CD1c-positive myeloid dendritic cell (primary cell): Measurements from ENCODE around the gene SH2D3C.

Source experiments
- DNase-seq: peaks from one replicate; pipeline ENCODE4 v3.0.0-alpha.2; 2016; ENCODE audit errors: extremely low spot score

The SH2D3C gene, protein sequence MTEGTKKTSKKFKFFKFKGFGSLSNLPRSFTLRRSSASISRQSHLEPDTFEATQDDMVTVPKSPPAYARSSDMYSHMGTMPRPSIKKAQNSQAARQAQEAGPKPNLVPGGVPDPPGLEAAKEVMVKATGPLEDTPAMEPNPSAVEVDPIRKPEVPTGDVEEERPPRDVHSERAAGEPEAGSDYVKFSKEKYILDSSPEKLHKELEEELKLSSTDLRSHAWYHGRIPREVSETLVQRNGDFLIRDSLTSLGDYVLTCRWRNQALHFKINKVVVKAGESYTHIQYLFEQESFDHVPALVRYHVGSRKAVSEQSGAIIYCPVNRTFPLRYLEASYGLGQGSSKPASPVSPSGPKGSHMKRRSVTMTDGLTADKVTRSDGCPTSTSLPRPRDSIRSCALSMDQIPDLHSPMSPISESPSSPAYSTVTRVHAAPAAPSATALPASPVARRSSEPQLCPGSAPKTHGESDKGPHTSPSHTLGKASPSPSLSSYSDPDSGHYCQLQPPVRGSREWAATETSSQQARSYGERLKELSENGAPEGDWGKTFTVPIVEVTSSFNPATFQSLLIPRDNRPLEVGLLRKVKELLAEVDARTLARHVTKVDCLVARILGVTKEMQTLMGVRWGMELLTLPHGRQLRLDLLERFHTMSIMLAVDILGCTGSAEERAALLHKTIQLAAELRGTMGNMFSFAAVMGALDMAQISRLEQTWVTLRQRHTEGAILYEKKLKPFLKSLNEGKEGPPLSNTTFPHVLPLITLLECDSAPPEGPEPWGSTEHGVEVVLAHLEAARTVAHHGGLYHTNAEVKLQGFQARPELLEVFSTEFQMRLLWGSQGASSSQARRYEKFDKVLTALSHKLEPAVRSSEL

GRCh38 chr9:127778280-127779135 lies at the start of gene SH2D3C:
SH2D3C (minus strand) TSS chr9:127778666; CDS start chr9:127778627, 39 bp downstream.
- peak; percentile 82 for DNase-seq

- no peak for DNase-seq
Observed at GRCh38 chr9:127826253-127826913, 47.9 kb upstream of the SH2D3C start.

DNA sequence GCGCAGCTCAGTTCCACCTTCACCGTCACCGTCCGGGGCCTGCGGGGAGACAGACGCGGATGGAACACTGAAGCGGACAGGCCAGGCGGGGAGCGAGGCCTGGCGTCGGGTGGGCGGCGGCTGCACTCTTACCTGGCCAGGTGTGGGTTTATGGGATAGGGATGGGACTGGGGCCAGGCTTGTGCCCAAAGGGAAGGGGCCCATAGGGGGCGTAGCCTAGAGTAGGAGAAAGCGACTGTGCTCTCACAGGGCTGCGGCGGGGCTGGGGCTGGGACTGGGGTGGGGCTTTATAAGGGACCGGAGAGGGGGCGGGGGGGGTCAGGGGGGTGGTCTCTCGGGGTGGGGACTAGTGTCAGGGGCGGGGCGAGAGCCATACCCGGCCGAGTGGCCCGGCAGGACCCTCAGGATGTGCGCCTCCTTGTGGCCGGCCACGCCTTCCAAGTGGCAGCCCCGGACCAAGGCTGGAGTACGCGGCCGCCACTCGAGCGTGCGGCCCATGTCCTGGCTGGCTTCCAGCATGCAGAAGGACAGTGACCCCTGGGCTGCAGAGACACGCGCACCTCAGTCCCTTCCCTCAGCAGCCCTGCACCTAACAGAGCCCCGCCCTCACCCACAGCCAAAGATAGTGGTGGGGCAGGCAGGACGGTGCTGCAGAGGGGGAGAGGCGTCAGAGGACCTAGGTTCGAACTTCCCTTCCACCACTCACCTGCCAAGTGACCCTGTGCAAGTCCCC lies 47.0 kb upstream of the SH2D3C start:
- no peak for DNase-seq

DNA sequence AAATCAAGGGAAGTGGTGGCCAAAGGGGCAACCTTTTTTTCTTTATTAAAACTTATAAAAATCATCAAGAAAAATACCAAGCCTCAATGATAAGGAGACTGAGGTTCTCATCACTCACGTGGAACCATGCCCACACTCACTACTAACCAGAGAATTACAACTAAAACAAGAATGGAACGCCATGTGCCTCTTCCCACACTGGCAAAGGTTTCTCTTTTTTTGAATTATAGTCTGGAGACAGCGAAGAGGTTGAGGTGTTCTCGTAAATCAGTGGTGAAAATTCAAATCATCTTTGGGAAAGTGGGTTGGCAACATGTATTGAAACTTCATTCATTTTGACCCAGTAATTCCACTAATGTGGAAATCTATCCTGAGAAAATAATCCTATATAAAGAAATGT lies 43.6 kb upstream of the SH2D3C start:
- DNase-seq, result no peak

- DNase-seq, result no peak
Observed at GRCh38 chr9:127818574-127818973, 40.1 kb upstream of the SH2D3C start.

DNA sequence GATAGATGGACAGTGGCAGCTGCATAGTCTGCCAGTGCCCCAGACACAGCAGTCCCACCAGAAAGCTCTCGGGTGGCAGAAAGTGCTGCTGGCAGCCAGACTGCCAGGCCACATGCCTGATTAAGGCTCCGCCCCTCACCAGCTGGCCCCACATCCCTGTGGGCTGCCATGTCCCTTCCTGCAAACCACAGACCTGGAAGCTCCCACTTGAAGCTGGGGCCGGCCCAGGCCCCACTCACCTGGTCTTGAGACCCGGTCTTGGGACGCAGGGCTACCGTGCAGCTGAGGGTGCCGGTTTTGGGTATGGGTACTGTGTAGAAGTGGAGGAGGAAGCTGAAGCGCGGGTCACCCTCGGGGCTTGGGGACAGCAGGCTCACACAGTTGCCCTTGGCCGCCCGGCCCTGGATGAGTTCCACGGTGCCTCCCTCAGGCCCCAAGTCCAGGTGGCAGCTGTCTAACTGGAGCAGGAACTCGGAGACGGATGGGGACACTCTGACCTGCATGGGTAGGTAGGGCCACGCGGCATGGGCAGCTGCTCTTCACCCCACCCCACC lies 39.5 kb upstream of the SH2D3C start:
- DNase-seq, result no peak

DNA sequence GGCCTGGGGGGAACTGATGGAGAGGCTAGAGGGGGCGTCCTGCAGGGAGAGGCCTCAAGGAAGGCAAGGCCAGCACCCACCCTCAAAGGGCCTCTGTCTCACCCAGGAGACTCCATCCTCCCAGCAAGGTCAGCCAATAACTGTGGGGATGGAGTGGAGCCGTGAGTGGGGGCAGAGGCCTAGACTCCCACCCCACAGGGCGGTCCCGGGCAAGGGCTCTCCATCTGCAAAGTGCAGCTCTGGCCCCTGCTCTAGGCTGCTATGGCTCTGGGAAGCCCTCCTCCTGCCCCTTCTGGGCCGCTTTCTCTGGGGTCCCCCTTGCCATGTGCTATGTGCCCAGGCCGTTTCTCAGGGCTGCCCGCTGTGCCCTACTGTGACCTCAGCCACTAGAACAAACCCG lies 38.3 kb upstream of the SH2D3C start:
- no peak for DNase-seq

DNA sequence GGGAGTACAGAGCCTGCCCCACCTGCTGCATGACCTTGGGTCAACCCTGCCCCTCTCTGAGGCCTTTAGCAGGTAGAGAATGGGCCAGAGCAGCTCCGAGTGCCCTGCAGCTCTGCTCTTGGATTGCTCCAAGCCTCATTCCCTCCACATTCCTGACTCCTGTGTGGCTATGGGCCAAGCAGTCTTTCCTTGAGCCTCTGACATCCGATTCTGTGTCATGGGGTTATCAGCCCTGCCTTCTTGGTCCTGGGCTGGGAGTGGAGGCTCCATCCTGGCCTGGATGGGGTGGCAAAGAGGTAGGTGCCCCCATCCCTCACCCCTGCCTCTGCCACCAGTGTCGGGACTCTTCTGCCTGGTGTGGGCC lies 37.9 kb upstream of the SH2D3C start:
- DNase-seq, result no peak

- no peak for DNase-seq
Observed at GRCh38 chr9:127815512-127816361, 37.3 kb upstream of the SH2D3C start.

DNA sequence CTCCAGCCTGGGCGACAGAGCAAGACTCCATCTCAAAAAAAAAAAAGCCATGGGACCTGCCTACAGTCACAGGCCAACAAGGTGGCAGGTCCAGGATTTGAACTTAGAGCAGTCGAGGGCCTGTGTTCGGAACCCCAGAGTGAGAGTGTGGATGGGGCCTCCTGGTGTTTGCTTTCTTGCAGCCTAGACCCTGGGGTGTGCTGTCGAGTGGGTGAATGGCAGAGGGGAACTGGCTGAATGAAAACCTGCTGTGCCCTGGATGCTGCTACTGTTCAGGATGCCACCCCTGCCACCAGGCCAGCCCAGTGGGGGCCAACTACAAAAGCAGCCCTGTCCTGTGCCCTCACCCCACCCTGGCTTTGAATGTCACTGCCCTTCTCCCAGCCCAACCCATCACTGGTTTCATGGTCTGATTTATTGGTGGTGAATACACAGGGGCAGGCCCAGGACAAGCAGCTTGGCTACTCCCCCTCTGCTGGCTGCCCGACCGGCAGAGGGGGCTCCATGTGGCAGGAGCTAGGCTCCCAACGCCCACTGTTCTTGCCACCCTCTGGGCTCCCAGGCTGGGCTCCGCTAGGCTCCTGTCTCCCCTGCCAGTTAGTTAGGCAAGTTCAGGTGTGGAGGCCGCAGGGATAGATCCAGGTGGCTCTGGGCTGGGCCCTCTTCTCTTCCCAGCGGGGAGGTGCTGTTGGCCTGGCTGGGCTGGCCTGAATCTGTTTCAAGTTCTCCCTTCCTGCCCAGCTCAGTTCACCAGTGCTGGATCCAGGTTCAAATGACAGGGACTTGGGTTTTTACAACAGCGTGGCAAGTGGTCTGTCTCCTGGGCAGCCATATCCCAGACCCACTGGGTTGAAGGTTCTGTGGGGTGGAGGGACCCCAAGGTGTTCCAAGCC lies 36.4 kb upstream of the SH2D3C start:
- no peak for DNase-seq

GRCh38 chr9:127813686-127814226 lies 35.3 kb upstream of the SH2D3C start:
- no peak for DNase-seq

GRCh38 chr9:127812936-127813675 lies 34.6 kb upstream of the SH2D3C start:
- DNase-seq, result no peak

GRCh38 chr9:127812011-127812410 lies 33.5 kb upstream of the SH2D3C start:
- DNase-seq, result no peak

- DNase-seq, result no peak
Observed at GRCh38 chr9:127810378-127811187, 32.1 kb upstream of the SH2D3C start.

- peak; percentile 10 for DNase-seq
Observed at GRCh38 chr9:127809540-127810377, 31.3 kb upstream of the SH2D3C start.
